H1 (cell line): ENCODE measurements around the gene RRM1. TPM values are rescaled to one million over a fixed set of nuclear protein-coding genes. Genes with fewer than 3 reads are reported as not detected.

Source experiments
- CTCF ChIA-PET: fragments of 300-600 bp; sonication (Branson Sonifier 250); formaldehyde crosslinking; loops from one replicate; lab custom pipeline; 2021; ENCODE audit not compliant: partially characterized antibody; lab: Charles Lee
- POLR2A ChIA-PET: fragments of 300-600 bp; sonication (Branson Sonifier 250); formaldehyde crosslinking; loops from one replicate; lab custom pipeline; 2021; ENCODE audit warnings: inconsistent platforms; ENCODE audit not compliant: partially characterized antibody; lab: Charles Lee
- DNase-seq, 2 experiments: peaks; one replicate each; pipeline versions ENCODE4 v3.0.0 to v3.0.0-alpha.2; 2010 to 2022; ENCODE audit warnings: low spot score in 2 of 2, low read depth in 1 of 2, mixed read lengths in 1 of 2
- FAIRE-seq: peaks from 2 replicates; lab custom pipeline; 2011; peaks lifted over from hg19 to GRCh38; lab: Jason Lieb, UNC
- H2AFZ ChIP-seq: 2 replicates; pipeline ENCODE4 v1.8.1; 2012; ENCODE audit warnings: low read length, inconsistent platforms
- H2AK5ac ChIP-seq: 2 replicates; pipeline ENCODE4 v1.6.1; 2013; ENCODE audit warnings: low read depth, low read length
- H2BK120ac ChIP-seq: replicated peaks from 2 replicates; pipeline ENCODE3; 2013; ENCODE audit warnings: low read depth, low read length, inconsistent platforms
- H2BK12ac ChIP-seq: 2 replicates; pipeline ENCODE4 v1.6.1; 2013; ENCODE audit warnings: low read depth, low read length
- H2BK15ac ChIP-seq: 2 replicates; pipeline ENCODE4 v1.6.1; 2013; ENCODE audit warnings: low read length
- H2BK20ac ChIP-seq: 2 replicates; pipeline ENCODE4 v1.6.1; 2013; ENCODE audit warnings: low read length
- H2BK5ac ChIP-seq: 2 replicates; pipeline ENCODE4 v1.6.1; 2013; ENCODE audit warnings: low read depth, low read length
- H3K14ac ChIP-seq: 2 replicates; pipeline ENCODE4 v1.6.1; 2013; ENCODE audit warnings: inconsistent platforms; ENCODE audit not compliant: insufficient read length
- H3K18ac ChIP-seq: 2 replicates; pipeline ENCODE4 v1.6.1; 2013; ENCODE audit warnings: low read length; ENCODE audit errors: extremely low read depth
- H3K23ac ChIP-seq: 2 replicates; pipeline ENCODE4 v1.6.1; 2013; ENCODE audit warnings: inconsistent platforms; ENCODE audit not compliant: insufficient read length
- H3K23me2 ChIP-seq: 2 replicates; pipeline ENCODE4 v1.6.1; 2013; ENCODE audit warnings: low read depth, low read length
- H3K27ac ChIP-seq: 2 replicates; pipeline ENCODE4 v1.6.1; 2011; ENCODE audit warnings: low read depth, low read length, inconsistent platforms
- H3K27me3 ChIP-seq, 4 experiments: replicated peaks in 1 of 4; 1 replicate in 1 of 4; 2 replicates in 3 of 4; pipeline versions ENCODE4 v1.6.1 to v1.8.1; 2011 to 2013; ENCODE audit warnings: low read length in 3 of 4, mild to moderate bottlenecking in 3 of 4, inconsistent platforms in 2 of 4, mixed read lengths in 2 of 4, moderate library complexity in 1 of 4; ENCODE audit not compliant: control insufficient read depth in 3 of 4, insufficient read depth in 3 of 4; ENCODE audit errors: extremely low read depth in 1 of 4
- H3K36me3 ChIP-seq, 4 experiments: 2 replicates each; pipeline versions ENCODE4 v1.6.1 to v1.8.1; 2011 to 2013; ENCODE audit warnings: mild to moderate bottlenecking in 4 of 4, low read length in 3 of 4, moderate library complexity in 2 of 4, control low read depth in 1 of 4, inconsistent platforms in 1 of 4; ENCODE audit not compliant: insufficient read depth in 4 of 4, control insufficient read depth in 2 of 4
- H3K4ac ChIP-seq: replicated peaks from 2 replicates; pipeline ENCODE3; 2013; ENCODE audit warnings: low read length, low read depth, mixed read lengths, inconsistent platforms; ENCODE audit not compliant: insufficient read length
- H3K4me1 ChIP-seq, 4 experiments: replicated peaks in 1 of 4; 1 replicate in 1 of 4; 2 replicates in 3 of 4; pipeline versions ENCODE4 v1.6.1 to v1.8.1; 2011 to 2013; ENCODE audit warnings: low read length in 3 of 4, inconsistent platforms in 2 of 4, mixed read lengths in 1 of 4; ENCODE audit not compliant: insufficient read depth in 4 of 4, control insufficient read depth in 3 of 4
- H3K4me2 ChIP-seq, 2 experiments: 2 replicates each; pipeline versions ENCODE4 v1.6.1 to v1.8.1; 2011 to 2013; ENCODE audit warnings: low read depth in 2 of 2, low read length in 2 of 2, control low read depth in 1 of 2, inconsistent platforms in 1 of 2, mild to moderate bottlenecking in 1 of 2; ENCODE audit not compliant: insufficient read depth in 1 of 2
- H3K4me3 ChIP-seq, 4 experiments: fragments of 200-600, 300-600 bp in 1 of 4; sonication (generic), shearing (Covaris generic), sonication (Bioruptor Twin) in 1 of 4; 2 replicates each; pipeline versions ENCODE4 v1.5.1 to v1.8.1; 2011 to 2016; ENCODE audit warnings: low read length in 4 of 4, low read depth in 3 of 4, control low read depth in 2 of 4, inconsistent platforms in 2 of 4, mild to moderate bottlenecking in 2 of 4, mixed read lengths in 1 of 4, moderate library complexity in 1 of 4; ENCODE audit not compliant: insufficient read depth in 2 of 4; ENCODE audit errors: extremely low read depth in 1 of 4
- H3K56ac ChIP-seq: replicated peaks from 2 replicates; pipeline ENCODE3; 2013; ENCODE audit warnings: low read depth, mild to moderate bottlenecking, mixed read lengths, low read length, inconsistent platforms; ENCODE audit not compliant: insufficient read length
- H3K79me1 ChIP-seq: 2 replicates; pipeline ENCODE4 v1.6.1; 2013; ENCODE audit warnings: low read depth, low read length, control low read depth
- H3K79me2 ChIP-seq, 2 experiments: 2 replicates each; pipeline versions ENCODE4 v1.6.1 to v1.8.1; 2012 to 2013; ENCODE audit warnings: low read length in 2 of 2, mild to moderate bottlenecking in 2 of 2, inconsistent platforms in 1 of 2; ENCODE audit not compliant: insufficient read depth in 2 of 2, control insufficient read depth in 1 of 2
- H3K9ac ChIP-seq, 4 experiments: replicated peaks in 1 of 4; 1 replicate in 1 of 4; 2 replicates in 3 of 4; pipeline versions ENCODE4 v1.6.1 to v1.8.1; 2011 to 2013; ENCODE audit warnings: low read depth in 3 of 4, low read length in 3 of 4, control low read depth in 2 of 4, mild to moderate bottlenecking in 2 of 4, moderate library complexity in 2 of 4, inconsistent platforms in 1 of 4; ENCODE audit errors: extremely low read depth in 1 of 4
- H3K9me3 ChIP-seq, 2 experiments: 2 replicates each; pipeline versions ENCODE4 v1.6.1 to v1.8.1; 2012 to 2013; ENCODE audit warnings: mild to moderate bottlenecking in 2 of 2, moderate library complexity in 2 of 2, control low read depth in 1 of 2, inconsistent platforms in 1 of 2, low read depth in 1 of 2, low read length in 1 of 2, mixed read lengths in 1 of 2; ENCODE audit not compliant: insufficient read depth in 2 of 2
- H4K20me1 ChIP-seq, 2 experiments: replicated peaks in 1 of 2; 2 replicates each; pipeline versions ENCODE3 to v1.8.1; 2011 to 2013; ENCODE audit warnings: inconsistent platforms in 2 of 2, low read length in 2 of 2, mild to moderate bottlenecking in 1 of 2; ENCODE audit not compliant: insufficient read depth in 2 of 2, control insufficient read depth in 1 of 2
- H4K5ac ChIP-seq: 2 replicates; pipeline ENCODE4 v1.6.1; 2013; ENCODE audit warnings: low read length, low read depth, mixed read lengths, inconsistent platforms; ENCODE audit not compliant: insufficient read length
- H4K8ac ChIP-seq: 2 replicates; pipeline ENCODE4 v1.8.0; 2013; ENCODE audit warnings: mild to moderate bottlenecking, moderate library complexity, low read length, inconsistent platforms; ENCODE audit not compliant: insufficient read depth; ENCODE audit errors: extremely low read depth
- H4K91ac ChIP-seq: replicated peaks from 2 replicates; pipeline ENCODE3; 2013; ENCODE audit warnings: low read length, mixed read lengths, inconsistent platforms; ENCODE audit not compliant: insufficient read length
- CBX8 ChIP-seq: fragments of 300-800, 300-1000 bp; sonication (generic); IDR thresholded peaks from 2 replicates; pipeline ENCODE4 v1.7.1; 2016; ENCODE audit warnings: low read depth, low read length, borderline replicate concordance
- JUND ChIP-seq: IDR thresholded peaks from 2 replicates; pipeline ENCODE4 v1.6.1; 2011; ENCODE audit warnings: mild to moderate bottlenecking, improper control_type of control experiment, low read length
- KDM4A ChIP-seq: IDR thresholded peaks from one replicate; pipeline ENCODE4 v1.7.1; 2012; ENCODE audit warnings: low read depth, mild to moderate bottlenecking, moderate library complexity, low read length, inconsistent platforms; ENCODE audit not compliant: severe bottlenecking
- NANOG ChIP-seq: IDR thresholded peaks from 2 replicates; pipeline ENCODE4 v1.6.1; 2011; ENCODE audit warnings: low read length, low read depth, mild to moderate bottlenecking, inconsistent platforms; ENCODE audit not compliant: insufficient read depth, poor library complexity, severe bottlenecking
- PHF8 ChIP-seq: fragments of 200-600 bp; sonication (generic); conservative IDR thresholded peaks from 2 replicates; pipeline ENCODE4 v1.7.1; 2012; ENCODE audit warnings: low read depth, mild to moderate bottlenecking, inconsistent platforms, low read length, moderate library complexity
- SIN3A ChIP-seq, 2 experiments: IDR thresholded peaks in 1 of 2; conservative IDR thresholded peaks in 1 of 2; 2 replicates each; pipeline ENCODE4 v1.6.1; 2011 to 2012; ENCODE audit warnings: low read length in 2 of 2, improper control_type of control experiment in 1 of 2, low read depth in 1 of 2, mild to moderate bottlenecking in 1 of 2
- SIRT6 ChIP-seq: IDR thresholded peaks from one replicate; pipeline ENCODE4 v1.7.1; 2012; ENCODE audit warnings: low read length, inconsistent platforms
- SIX5 ChIP-seq: IDR thresholded peaks from 2 replicates; pipeline ENCODE4 v1.6.1; 2011; ENCODE audit warnings: mild to moderate bottlenecking, low read depth, low read length
- SP4 ChIP-seq: IDR thresholded peaks from 2 replicates; pipeline ENCODE4 v1.6.1; 2012; ENCODE audit warnings: low read length, inconsistent platforms
- SRF ChIP-seq: IDR thresholded peaks from 2 replicates; pipeline ENCODE4 v1.6.1; 2011; ENCODE audit warnings: mild to moderate bottlenecking, low read depth, low read length, moderate library complexity
- TAF1 ChIP-seq: IDR thresholded peaks from 2 replicates; pipeline ENCODE4 v1.6.1; 2011; ENCODE audit warnings: mild to moderate bottlenecking, low read depth, low read length
- TAF7 ChIP-seq: optimal IDR thresholded peaks from 2 replicates; pipeline ENCODE3; 2011; ENCODE audit warnings: low read depth, mild to moderate bottlenecking, inconsistent platforms, low read length, moderate library complexity, borderline replicate concordance
- WGBS, 2 experiments: shearing (Covaris generic) in 1 of 2; methylation state at CpG; one replicate each; pipeline versions ENCODE4 v1.1.6 to v1.1.7; 2013 to 2015; ENCODE audit warnings: low lambda C conversion rate in 2 of 2, mixed read lengths in 2 of 2, inconsistent platforms in 1 of 2, low coverage in 1 of 2, missing lambda C conversion rate in 1 of 2; ENCODE audit not compliant: insufficient replicate concordance in 2 of 2, insufficient coverage in 1 of 2, insufficient read length in 1 of 2; ENCODE audit errors: extremely low coverage in 1 of 2, missing lambda C conversion rate in 1 of 2; 5-methylcytosine and 5-hydroxymethylcytosine counted together
- polyA plus RNA-seq, 7 experiments: library from polyadenylated mRNA; depleted of rRNA in 3 of 7; stranded (reverse) in 5 of 7; unstranded in 2 of 7; fragments of >200 nt in 5 of 7; fragments of 200-250 nt in 2 of 7; gene quantifications; 1 replicate in 5 of 7; 2 replicates in 1 of 7; 4 replicates in 1 of 7; pipeline versions ENCODE4 v1.2.1 to v1.2.3, GENCODE V29; 2011 to 2013; ENCODE audit warnings: missing spikeins in 2 of 7, mixed read lengths in 2 of 7
- total RNA-seq: library from RNA; stranded (reverse); fragmentation: NEBNext Ultra II Directional; extraction: Animal tissue kit (Norgen Biotek cat#: 25700); gene quantifications from 2 replicates; pipeline ENCODE4 v1.2.1, GENCODE V29; 2021
- TF ChIP-seq, protein P1 (sequence below): IDR thresholded peaks from 2 replicates; pipeline ENCODE4 v1.6.1; 2012; ENCODE audit warnings: inconsistent platforms

Gene RRM1
- total and polyA plus RNA-seq, 2 of the 8 experiments (the other 6 are each of a cell fraction or from before 2014, with no cell fraction given) = 63.6 to 126 TPM

DNA sequence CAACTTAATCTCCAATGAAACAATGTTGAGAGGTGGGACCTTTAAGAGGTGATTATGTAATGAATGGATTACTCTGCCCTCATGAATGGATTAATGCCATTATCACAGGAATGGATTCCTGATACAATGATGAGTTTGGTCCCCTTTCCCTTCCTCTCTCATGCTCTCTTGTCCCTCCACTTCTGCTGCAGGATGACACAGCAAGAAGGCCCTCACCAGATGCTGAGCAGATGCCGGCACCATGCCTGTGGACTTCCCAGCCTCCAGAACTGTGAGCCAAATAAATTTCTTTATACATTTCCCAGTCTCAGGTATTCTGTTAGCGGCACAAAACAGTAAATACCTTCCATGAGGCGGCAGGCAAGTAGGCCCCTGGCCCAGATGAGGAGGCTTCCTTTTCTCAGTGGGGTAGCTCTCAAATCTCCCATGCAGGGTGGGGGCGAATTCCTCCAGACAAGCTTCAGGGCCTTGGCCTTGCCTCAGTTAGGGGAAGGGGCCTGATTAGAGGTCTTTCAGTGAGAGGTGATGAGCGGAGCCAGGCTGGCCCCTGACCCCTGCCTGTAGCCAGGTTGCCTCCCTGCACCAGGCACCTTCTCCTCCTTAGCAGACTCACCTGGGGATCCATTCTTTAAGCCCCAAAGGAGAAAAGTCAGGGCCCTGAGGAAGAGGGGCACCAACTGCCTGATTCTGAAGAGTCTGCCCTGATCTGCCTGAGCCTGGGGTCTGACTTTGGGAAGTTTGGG, 86.0 kb downstream of the RRM1 start:
- Histone ChIP-seq H3K4ac (no peak overlapping the region), H3K23me2 (no peaks in the 10 kb centered on the region), H3K27ac (no peak overlapping the region), H2AK5ac (no peak overlapping the region), H4K20me1 (no peaks in the 10 kb centered on the region), H3K23ac (no peak overlapping the region), H4K8ac (no peak overlapping the region), H3K56ac (no peak overlapping the region), H3K79me1 (no peaks in the 10 kb centered on the region), H3K9me3 (no peaks in the 10 kb centered on the region), H3K14ac (no peak overlapping the region), H2AFZ (no peak overlapping the region), H2BK120ac (no peak overlapping the region), H3K4me2 (no peak overlapping the region), H3K36me3 (no peaks in the 10 kb centered on the region), H3K9ac (no peak overlapping the region), H2BK12ac (no peak overlapping the region), H2BK5ac (no peak overlapping the region), H4K5ac (no peak overlapping the region), H3K4me3 (no peak overlapping the region), H3K79me2 (no peaks in the 10 kb centered on the region), H2BK20ac (no peak overlapping the region), H3K4me1 (no peaks in the 10 kb centered on the region), H4K91ac (no peak overlapping the region), H2BK15ac (no peak overlapping the region), H3K18ac (no peak overlapping the region), H3K27me3 (no peaks in the 10 kb centered on the region)
- CTCF ChIA-PET = interaction anchor here (0.6 to 7.8 kb wide), 3 partner anchors 361 to 371 kb away, joined by 3 to 172 read pairs (median 4); partner anchors contain the start of gene OR52M1
- WGBS, 2 experiments = 81% methylated on average over 5 of the region's 5 CpGs; no CpG with 5 or more reads in 1 of the 2 experiments
- FAIRE-seq = no peak
- DNase-seq = no peak
- POLR2A ChIA-PET = no interaction called here
- TF ChIP-seq TAF1 (no peak), JUND (no peak), NANOG (no peak), SIN3A (conservative IDR thresholded peaks at IDR 0.05 in 1 of 2, IDR thresholded peaks at IDR 0.05 in 1 of 2; ENCODE audit: low read depth in 1 of 2, low read length in 2 of 2) (no peak), KDM4A (no peak), TAF7 (no peak), PHF8 (no peak), SP4 (no peak), SIX5 (no peak), SIRT6 (no peak), SRF (no peak), CBX8 (no peak)
- TF ChIP-seq, protein P1, sequence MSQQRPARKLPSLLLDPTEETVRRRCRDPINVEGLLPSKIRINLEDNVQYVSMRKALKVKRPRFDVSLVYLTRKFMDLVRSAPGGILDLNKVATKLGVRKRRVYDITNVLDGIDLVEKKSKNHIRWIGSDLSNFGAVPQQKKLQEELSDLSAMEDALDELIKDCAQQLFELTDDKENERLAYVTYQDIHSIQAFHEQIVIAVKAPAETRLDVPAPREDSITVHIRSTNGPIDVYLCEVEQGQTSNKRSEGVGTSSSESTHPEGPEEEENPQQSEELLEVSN = no peak
